Common myeloid progenitor, CD34-positive (primary cell): Measurements from ENCODE around the gene UBE3A.

ENCODE experiments used
- CTCF ChIA-PET: fragments of 350-600 bp; sonication (Branson Sonifier 250); formaldehyde crosslinking; loops from one replicate; lab custom pipeline; 2021; ENCODE audit warnings: antibody characterized with exemption; lab: Charles Lee
- POLR2A ChIA-PET: fragments of 350-600 bp; sonication (Branson Sonifier 250); formaldehyde crosslinking; loops from one replicate; lab custom pipeline; 2021; ENCODE audit warnings: antibody characterized with exemption; lab: Charles Lee
- DNase-seq, 3 donors: peaks; one replicate each; pipeline versions ENCODE4 v3.0.0 to v3.0.0-alpha.2; 2013
- H3K27ac ChIP-seq, 2 experiments: 1 replicate in 1 of 2; 2 replicates in 1 of 2; pipeline ENCODE4 v1.7.0; 2013; ENCODE audit warnings: inconsistent platforms in 2 of 2, low read length in 2 of 2, mild to moderate bottlenecking in 2 of 2, low read depth in 1 of 2, moderate library complexity in 1 of 2; ENCODE audit not compliant: severe bottlenecking in 2 of 2, insufficient read depth in 1 of 2, poor library complexity in 1 of 2
- H3K27me3 ChIP-seq, 5 experiments: replicated peaks in 2 of 5; 1 replicate in 3 of 5; 2 replicates in 2 of 5; pipeline versions ENCODE4 v1.6.1 to v1.7.0; 2013; ENCODE audit warnings: low read length in 4 of 5, mild to moderate bottlenecking in 2 of 5, moderate library complexity in 2 of 5, inconsistent platforms in 1 of 5; ENCODE audit not compliant: insufficient read depth in 5 of 5, control insufficient read depth in 4 of 5
- H3K36me3 ChIP-seq, 4 experiments: 1 replicate in 2 of 4; 2 replicates in 2 of 4; pipeline versions ENCODE4 v1.6.1 to v1.7.0; 2013; ENCODE audit warnings: low read length in 3 of 4, control low read depth in 1 of 4, mild to moderate bottlenecking in 1 of 4; ENCODE audit not compliant: control insufficient read depth in 4 of 4, insufficient read depth in 4 of 4
- H3K4me1 ChIP-seq, 4 experiments: 1 replicate in 3 of 4; 2 replicates in 1 of 4; pipeline versions ENCODE4 v1.6.1 to v1.7.1; 2013; ENCODE audit warnings: low read length in 3 of 4, mild to moderate bottlenecking in 3 of 4, control low read depth in 1 of 4, inconsistent platforms in 1 of 4, moderate library complexity in 1 of 4; ENCODE audit not compliant: control insufficient read depth in 4 of 4, insufficient read depth in 4 of 4; ENCODE audit errors: control extremely low read depth in 1 of 4
- H3K4me3 ChIP-seq, 7 experiments: 1 replicate in 4 of 7; 2 replicates in 3 of 7; pipeline versions ENCODE4 v1.5.1 to v1.7.0; 2013; ENCODE audit warnings: mild to moderate bottlenecking in 7 of 7, low read length in 6 of 7, moderate library complexity in 6 of 7, inconsistent platforms in 2 of 7, low read depth in 2 of 7, control low read depth in 1 of 7; ENCODE audit not compliant: insufficient read depth in 4 of 7, control insufficient read depth in 1 of 7; ENCODE audit errors: extremely low read depth in 1 of 7
- H3K9me3 ChIP-seq, 5 experiments: 1 replicate in 4 of 5; 2 replicates in 1 of 5; pipeline versions ENCODE4 v1.6.1 to v1.7.1; 2013; ENCODE audit warnings: low read length in 4 of 5, mild to moderate bottlenecking in 2 of 5, inconsistent platforms in 1 of 5, low read depth in 1 of 5, moderate library complexity in 1 of 5; ENCODE audit not compliant: control insufficient read depth in 4 of 5, insufficient read depth in 2 of 5; ENCODE audit errors: control extremely low read depth in 1 of 5
- whole genome bisulfite sequencing: methylation state at CpG from one replicate; pipeline ENCODE4 v1.1.5; 2013; ENCODE audit not compliant: insufficient coverage; 5-methylcytosine and 5-hydroxymethylcytosine counted together

Gene UBE3A

DNA sequence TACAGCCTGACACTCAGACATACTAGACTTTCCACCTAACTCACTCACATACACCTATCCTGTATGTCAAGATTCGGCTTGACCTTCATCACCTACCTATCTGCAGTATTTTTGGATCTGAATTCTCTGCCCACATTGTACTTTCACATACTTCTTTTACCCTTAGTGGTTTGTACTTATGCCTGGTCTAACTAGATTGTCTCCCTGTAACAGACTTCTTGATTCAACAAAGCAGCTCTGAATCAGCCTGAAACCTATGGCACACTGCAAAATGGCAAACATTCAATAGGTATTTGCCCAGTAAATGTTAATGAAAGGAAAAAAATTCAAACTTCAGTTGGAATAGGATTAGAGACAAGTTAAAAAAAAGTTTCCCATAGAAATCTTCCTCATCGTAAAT is 106.5 kb downstream of the UBE3A start:
- WGBS = 100% methylated on average over 1 of the region's 2 CpGs
- CTCF ChIA-PET = no interaction called here

DNA sequence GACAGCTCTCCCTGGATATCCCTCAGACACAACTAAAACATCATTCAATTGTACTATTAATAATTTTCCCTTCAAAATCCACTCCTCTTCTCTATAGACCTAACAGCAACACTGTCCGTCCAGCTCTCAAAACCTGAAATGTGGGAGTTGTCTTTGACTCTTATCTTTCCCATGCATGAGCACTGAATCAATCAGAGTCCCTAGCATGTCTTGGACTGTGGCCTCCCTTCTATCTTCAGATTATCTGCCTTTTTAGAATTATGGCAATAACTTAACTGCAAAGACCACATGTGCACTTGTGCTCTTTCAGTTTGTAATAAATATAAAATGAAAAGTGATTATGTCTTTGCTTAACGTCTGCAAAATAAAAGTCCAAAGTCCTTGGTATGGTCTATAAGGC is 107.0 kb downstream of the UBE3A start:
- no peaks in the 10 kb centered on the region for H3K27me3 ChIP-seq
- H3K27ac ChIP-seq = no peak overlapping the region
- no peak overlapping the region for H3K4me3 ChIP-seq
- H3K4me1 ChIP-seq = no peaks in the 10 kb centered on the region
- CTCF ChIA-PET = no interaction called here
- POLR2A ChIA-PET = no interaction called here
- H3K9me3 ChIP-seq = peaks cover 0 to 16% (median 2%) of the 10 kb centered on the region in 5 experiments
- DNase-seq = no peak
- WGBS = 100% methylated on average over 1 of the region's 2 CpGs
- peaks cover 2 to 38% (median 24%) of the 10 kb centered on the region in 4 experiments for H3K36me3 ChIP-seq

More for the DNA sequence above, 106.5 kb downstream of the UBE3A start:
- no peaks in the 10 kb centered on the region for H3K27me3 ChIP-seq
- DNase-seq = no peak
- H3K9me3 ChIP-seq = peaks cover 0 to 16% (median 2%) of the 10 kb centered on the region in 5 experiments
- no peak overlapping the region for H3K27ac ChIP-seq
- no peak overlapping the region for H3K4me3 ChIP-seq
- no peaks in the 10 kb centered on the region for H3K4me1 ChIP-seq
- peaks cover 6 to 42% (median 26%) of the 10 kb centered on the region in 4 experiments for H3K36me3 ChIP-seq
- POLR2A ChIA-PET = no interaction called here

DNA sequence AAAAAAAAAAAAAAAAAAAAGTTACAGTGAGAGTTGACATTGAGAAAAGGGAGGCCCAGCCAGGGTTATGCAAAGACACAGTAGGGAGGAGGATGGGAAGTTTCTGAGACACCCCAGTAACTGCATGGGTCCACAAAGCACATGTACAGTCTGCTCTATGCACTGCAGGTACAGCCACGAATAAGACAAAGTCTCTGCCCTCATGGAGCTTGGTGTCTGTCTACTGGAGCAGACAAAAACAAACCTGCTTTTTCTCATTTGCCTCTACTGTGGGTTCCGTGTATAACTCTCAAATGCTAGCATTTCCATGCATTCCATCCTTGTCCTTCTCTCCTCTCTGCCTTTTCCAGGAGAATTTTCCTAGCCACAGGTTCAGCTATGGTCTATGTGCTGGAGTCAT is 107.4 kb downstream of the UBE3A start:
- no peaks in the 10 kb centered on the region for H3K27me3 ChIP-seq
- 93% methylated on average over 2 of the region's 2 CpGs for WGBS
- H3K4me1 ChIP-seq = no peaks in the 10 kb centered on the region
- H3K36me3 ChIP-seq = peaks cover 0 to 35% (median 19%) of the 10 kb centered on the region in 4 experiments
- DNase-seq = no peak
- no peak overlapping the region for H3K4me3 ChIP-seq
- H3K27ac ChIP-seq = no peak overlapping the region
- peaks cover 0 to 16% (median 2%) of the 10 kb centered on the region in 5 experiments for H3K9me3 ChIP-seq
- CTCF ChIA-PET = no interaction called here
- POLR2A ChIA-PET = no interaction called here

DNA sequence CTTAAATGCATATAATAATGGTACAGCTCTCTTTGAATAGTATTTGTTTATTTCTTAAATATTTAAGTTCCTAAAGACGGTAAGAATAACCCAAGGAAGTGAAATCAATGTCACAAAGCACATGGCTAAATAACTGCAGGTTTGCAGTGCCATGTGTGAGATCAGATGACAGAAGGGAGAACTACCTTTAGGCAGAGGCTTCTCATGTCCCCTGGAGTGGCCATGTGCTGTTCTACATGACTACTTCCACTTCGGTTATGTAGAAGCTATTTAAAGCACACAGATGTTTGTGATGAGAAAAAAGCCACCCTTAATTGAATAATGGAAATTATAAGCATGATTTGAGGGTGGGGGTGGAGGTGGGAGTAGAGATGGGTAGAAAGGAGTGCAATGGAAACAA is 109.1 kb downstream of the UBE3A start:
- CTCF ChIA-PET = no interaction called here

DNA sequence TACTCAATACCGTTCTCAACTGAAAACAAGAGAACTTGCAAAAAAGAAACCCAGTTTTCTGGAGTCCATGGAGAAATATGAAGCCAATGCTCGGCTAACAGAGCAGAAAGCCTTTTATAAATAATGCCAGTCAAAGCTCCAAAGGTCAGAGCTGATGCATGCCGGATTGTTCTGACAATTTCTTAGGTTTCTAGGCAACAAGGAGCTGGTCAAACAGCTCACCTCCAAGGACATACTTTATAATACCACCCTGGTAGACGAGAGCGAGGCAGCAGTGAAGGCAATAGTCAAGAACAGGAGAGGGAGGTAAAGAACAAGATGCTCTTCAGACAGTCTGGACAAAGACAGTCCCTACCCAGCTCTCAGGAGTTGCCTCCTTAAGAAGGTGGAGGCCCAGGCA is 111.1 kb downstream of the UBE3A start:
- Histone ChIP-seq H3K9me3 (peaks cover 0 to 2% (median 0%) of the 10 kb centered on the region in 5 experiments), H3K4me3 (no peak overlapping the region), H3K27ac (no peak overlapping the region), H3K4me1 (no peaks in the 10 kb centered on the region), H3K36me3 (peaks cover 0 to 12% (median 3%) of the 10 kb centered on the region in 4 experiments), H3K27me3 (no peaks in the 10 kb centered on the region)
- ChIA-PET POLR2A (no interaction called here), CTCF (no interaction called here)
- DNase-seq = no peak
- WGBS = 96% methylated on average over 3 of the region's 5 CpGs

More for the DNA sequence above, 109.1 kb downstream of the UBE3A start:
- Histone ChIP-seq H3K4me3 (no peak overlapping the region), H3K27ac (no peak overlapping the region), H3K27me3 (no peaks in the 10 kb centered on the region), H3K9me3 (peaks cover 0 to 7% (median 1%) of the 10 kb centered on the region in 5 experiments), H3K36me3 (peaks cover 0 to 20% (median 7%) of the 10 kb centered on the region in 4 experiments), H3K4me1 (no peaks in the 10 kb centered on the region)
- no peak for DNase-seq
- WGBS = 75% methylated on average over 1 of the region's 2 CpGs
- POLR2A ChIA-PET = no interaction called here

DNA sequence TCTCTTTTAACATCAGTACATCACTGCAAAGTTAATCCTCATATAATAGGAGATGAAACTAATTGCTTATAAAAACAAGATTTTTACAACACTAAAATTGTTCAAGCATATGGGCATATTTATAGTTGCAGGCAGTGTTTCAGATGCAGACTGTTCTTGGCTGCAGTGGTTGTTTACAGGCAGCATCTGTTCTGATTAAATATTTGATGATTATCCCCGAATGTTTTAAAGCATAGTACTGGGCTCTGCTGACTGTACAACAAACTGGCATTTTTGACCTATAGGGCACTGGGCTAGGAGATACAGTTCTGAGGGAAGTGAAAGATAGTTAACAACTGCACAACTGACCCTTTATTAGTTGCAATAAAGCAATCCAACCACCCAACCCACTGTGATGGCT is 113.6 kb downstream of the UBE3A start:
- WGBS = 83% methylated on average over 1 of the region's 1 CpG

DNA sequence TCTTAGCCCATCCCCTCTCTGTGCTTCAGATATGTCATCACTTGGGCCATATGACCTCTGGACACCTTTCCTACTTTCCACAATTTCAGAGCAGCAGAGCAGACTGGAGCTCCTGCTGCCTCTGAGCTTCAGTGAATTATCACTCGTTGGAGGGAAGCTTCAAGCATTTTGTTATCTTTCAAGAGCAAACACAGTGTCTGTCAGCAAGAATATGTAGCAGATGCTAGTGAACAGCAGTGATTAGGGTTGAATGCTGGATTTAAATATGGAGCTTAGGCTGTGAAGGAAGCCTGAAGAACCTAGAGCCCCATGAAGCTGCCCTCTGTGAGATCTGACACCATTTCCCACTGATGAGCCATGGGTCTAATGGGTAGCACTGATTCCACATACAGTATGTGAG is 115.4 kb downstream of the UBE3A start:
- Histone ChIP-seq H3K36me3 (peaks cover 0 to 4% (median under 1%) of the 10 kb centered on the region in 4 experiments), H3K4me1 (no peaks in the 10 kb centered on the region), H3K27me3 (no peaks in the 10 kb centered on the region), H3K9me3 (peaks cover under 1 to 19% (median 5%) of the 10 kb centered on the region in 5 experiments), H3K27ac (no peak overlapping the region), H3K4me3 (no peak overlapping the region)
- CTCF ChIA-PET = interaction anchor here (0.5 to 0.6 kb wide), 2 partner anchors 99 to 1428 kb away, joined by 3 read pairs; no protein-coding TSS in a partner anchor
- POLR2A ChIA-PET = no interaction called here
- no peak for DNase-seq
- 67% methylated on average over 1 of the region's 1 CpG for WGBS

More for the DNA sequence above, 113.6 kb downstream of the UBE3A start:
- Histone ChIP-seq H3K36me3 (peaks cover 0 to 4% (median 2%) of the 10 kb centered on the region in 4 experiments), H3K4me3 (no peak overlapping the region), H3K27ac (no peak overlapping the region), H3K27me3 (no peaks in the 10 kb centered on the region), H3K4me1 (no peaks in the 10 kb centered on the region), H3K9me3 (peaks cover 0 to 8% (median 2%) of the 10 kb centered on the region in 5 experiments)
- POLR2A ChIA-PET = no interaction called here
- CTCF ChIA-PET = no interaction called here
- DNase-seq = no peak
